GM21360 (cell line): ENCODE data around the gene WNT1.
A peak's percentile ranks its signal among the peaks of the same experiment; 100 is the strongest.

Experiments
- ATAC-seq: cut with Tn5 transposase; IDR thresholded peaks from one replicate; pipeline ENCODE4 v1.9.1; 2021; ENCODE audit warnings: mild to moderate bottlenecking, moderate library complexity; ENCODE audit not compliant: unreplicated experiment

WNT1 gene

GRCh38 chr12:48978291-48978740, at the start of gene WNT1:
Gene WNT1 (plus strand): TSS chr12:48978322. CDS start chr12:48978651, 329 bp downstream.
- ATAC-seq: peak; percentile 13

- ATAC-seq: no peak
Observed at GRCh38 chr12:48929551-48929950, 48.6 kb upstream of the WNT1 start.

GRCh38 chr12:48930475-48930874, 47.6 kb upstream of the WNT1 start:
- ATAC-seq: no peak

GRCh38 chr12:48932878-48933277, 45.2 kb upstream of the WNT1 start:
- no peak for ATAC-seq

- ATAC-seq: no peak
Observed at GRCh38 chr12:48933664-48934311, 44.3 kb upstream of the WNT1 start.

- no peak for ATAC-seq
Observed at GRCh38 chr12:48934312-48934706, 43.8 kb upstream of the WNT1 start.

GRCh38 chr12:48936379-48936979, 41.6 kb upstream of the WNT1 start:
- ATAC-seq: no peak

GRCh38 chr12:48937170-48937569, 41.0 kb upstream of the WNT1 start:
- ATAC-seq: no peak

- ATAC-seq: no peak
Observed at GRCh38 chr12:48938805-48939204, 39.3 kb upstream of the WNT1 start.

GRCh38 chr12:48940181-48940580, 37.9 kb upstream of the WNT1 start:
- ATAC-seq: no peak

- no peak for ATAC-seq
Observed at GRCh38 chr12:48943221-48943620, 34.9 kb upstream of the WNT1 start.

GRCh38 chr12:48946205-48946604, 31.9 kb upstream of the WNT1 start:
- no peak for ATAC-seq

- ATAC-seq: no peak
Observed at GRCh38 chr12:48946943-48947342, 31.2 kb upstream of the WNT1 start.

GRCh38 chr12:48947727-48948126, 30.4 kb upstream of the WNT1 start:
- no peak for ATAC-seq

- ATAC-seq: no peak
Observed at GRCh38 chr12:48952691-48953090, 25.4 kb upstream of the WNT1 start.

GRCh38 chr12:48954061-48954460, 24.1 kb upstream of the WNT1 start:
- ATAC-seq: no peak

- no peak for ATAC-seq
Observed at GRCh38 chr12:48954841-48955501, 23.2 kb upstream of the WNT1 start.

GRCh38 chr12:48956279-48957140, 21.6 kb upstream of the WNT1 start:
- ATAC-seq: peak; percentile 20

- peak; percentile 82 for ATAC-seq
Observed at GRCh38 chr12:48957141-48958048, 20.7 kb upstream of the WNT1 start, which contains the start of gene ARF3. Gene ARF3 (minus strand): TSS chr12:48957487. CDS start chr12:48941095, 16,392 bp downstream.

GRCh38 chr12:48958049-48958388, 20.1 kb upstream of the WNT1 start:
- no peak for ATAC-seq
